CD4-positive, alpha-beta T cell (primary cell): ENCODE data around the gene DYRK1A. TPM values are rescaled to one million over a fixed set of nuclear protein-coding genes. Genes with fewer than 3 reads are reported as not detected.

Experiments used
- ATAC-seq: fragments of 200-7000 bp; cut with Tn5 transposase; one replicate; pipeline ENCODE4 v1.10.0; 2022; ENCODE audit warnings: mild to moderate bottlenecking; ENCODE audit not compliant: poor library complexity
- CTCF ChIA-PET: fragments of 350-600 bp; sonication (Branson Sonifier 250); formaldehyde crosslinking; loops from one replicate; lab custom pipeline; 2021; ENCODE audit warnings: antibody characterized with exemption, inconsistent platforms; lab: Charles Lee
- POLR2A ChIA-PET: fragments of 350-600 bp; sonication (Branson Sonifier 250); formaldehyde crosslinking; loops from one replicate; lab custom pipeline; 2021; ENCODE audit warnings: antibody characterized with exemption, inconsistent platforms; lab: Charles Lee
- DNase-seq, 14 experiments: peaks; one replicate each; pipeline ENCODE4 v3.0.0-alpha.2; 2013 to 2020; ENCODE audit warnings: mixed read lengths in 2 of 14
- H3K27ac ChIP-seq, 2 donors: one replicate each; pipeline versions ENCODE4 v1.5.1 to v1.7.0; 2013; ENCODE audit warnings: low read length in 2 of 2, low read depth in 1 of 2, mild to moderate bottlenecking in 1 of 2
- H3K27me3 ChIP-seq, 2 experiments: 1 replicate in 1 of 2; 2 replicates in 1 of 2; pipeline versions ENCODE4 v1.6.1 to v1.7.0; 2013; ENCODE audit warnings: low read length in 2 of 2, control low read depth in 1 of 2, mild to moderate bottlenecking in 1 of 2, moderate library complexity in 1 of 2; ENCODE audit not compliant: insufficient read depth in 2 of 2, control insufficient read depth in 1 of 2
- H3K36me3 ChIP-seq: one replicate; pipeline ENCODE4 v1.6.1; 2013; ENCODE audit warnings: low read length, control low read depth; ENCODE audit not compliant: insufficient read depth
- H3K4me1 ChIP-seq: one replicate; pipeline ENCODE4 v1.6.1; 2013; ENCODE audit warnings: low read length, control low read depth; ENCODE audit not compliant: insufficient read depth
- H3K4me3 ChIP-seq: one replicate; pipeline ENCODE4 v1.5.1; 2013; ENCODE audit warnings: mild to moderate bottlenecking, low read length, moderate library complexity
- H3K9me3 ChIP-seq, 2 experiments: 1 replicate in 1 of 2; 2 replicates in 1 of 2; pipeline versions ENCODE4 v1.6.1 to v1.7.0; 2013; ENCODE audit warnings: low read length in 2 of 2, mild to moderate bottlenecking in 2 of 2, control low read depth in 1 of 2, moderate library complexity in 1 of 2; ENCODE audit not compliant: control insufficient read depth in 1 of 2, insufficient read depth in 1 of 2
- H3K27ac Mint-ChIP-seq: one replicate; pipeline ENCODE4 v1.8.0; 2020; ENCODE audit warnings: mixed read lengths
- H3K27me3 Mint-ChIP-seq: one replicate; pipeline ENCODE4 v1.8.0; 2021; ENCODE audit warnings: mixed read lengths
- H3K36me3 Mint-ChIP-seq: one replicate; pipeline ENCODE4 v1.8.0; 2021; ENCODE audit warnings: low read depth, mixed read lengths
- H3K4me1 Mint-ChIP-seq: one replicate; pipeline ENCODE4 v1.8.0; 2021; ENCODE audit warnings: low read depth, mixed read lengths
- H3K4me3 Mint-ChIP-seq: one replicate; pipeline ENCODE4 v1.8.0; 2020; ENCODE audit warnings: mild to moderate bottlenecking, mixed read lengths
- H3K9me3 Mint-ChIP-seq: one replicate; pipeline ENCODE4 v1.8.0; 2020; ENCODE audit warnings: mixed read lengths
- intact Hi-C, 2 experiments: fragments of 100-400 bp; cut with DNase I in 1 of 2; cut with micrococcal nuclease in 1 of 2; formaldehyde crosslinking; loops; one replicate each; pipeline versions ENCODE4 v1.15.1 to v1.9.0; 2023 to 2025; cut with DNase I, micrococcal nuclease
- total RNA-seq, 174 experiments: library from RNA in 2 of 174; stranded (reverse) in 2 of 174; gene quantifications; one replicate each; pipeline ENCODE4 v1.2.3 and lab custom pipeline; 2021 to 2026
- TF ChIP-seq, protein P1 (sequence below): fragments of 200-600 bp; IDR thresholded peaks from one replicate; pipeline ENCODE4 v1.8.0; 2022; ENCODE audit warnings: antibody characterized with exemption, mild to moderate bottlenecking

DYRK1A gene
- total RNA-seq, 2 experiments from 2014 or later: 135 to 145 TPM

GRCh38 chr21:37532868-37533780, 166.6 kb downstream of the DYRK1A start:
- no peaks in the 10 kb centered on the region for H3K36me3 ChIP-seq
- H3K4me3 Mint-ChIP-seq: no peak overlapping the region
- CTCF ChIA-PET: interaction anchor here (1.8 kb wide), 1 partner anchor 31 kb away, joined by 6 read pairs; no protein-coding TSS in a partner anchor
- H3K27ac ChIP-seq: no peak overlapping the region
- no peaks in the 10 kb centered on the region for H3K4me1 Mint-ChIP-seq
- no peak for DNase-seq
- peaks cover 0 to 16% of the 10 kb centered on the region in 2 experiments for H3K9me3 ChIP-seq
- POLR2A ChIA-PET: no interaction called here
- no peaks in the 10 kb centered on the region for H3K4me1 ChIP-seq
- intact Hi-C loops: no loop called here
- no peaks in the 10 kb centered on the region for H3K36me3 Mint-ChIP-seq
- no peak for ATAC-seq
- peaks cover 33 to 41% of the 10 kb centered on the region in 2 experiments for H3K27me3 ChIP-seq
- no peak overlapping the region for H3K27ac Mint-ChIP-seq
- TF ChIP-seq, protein P1, sequence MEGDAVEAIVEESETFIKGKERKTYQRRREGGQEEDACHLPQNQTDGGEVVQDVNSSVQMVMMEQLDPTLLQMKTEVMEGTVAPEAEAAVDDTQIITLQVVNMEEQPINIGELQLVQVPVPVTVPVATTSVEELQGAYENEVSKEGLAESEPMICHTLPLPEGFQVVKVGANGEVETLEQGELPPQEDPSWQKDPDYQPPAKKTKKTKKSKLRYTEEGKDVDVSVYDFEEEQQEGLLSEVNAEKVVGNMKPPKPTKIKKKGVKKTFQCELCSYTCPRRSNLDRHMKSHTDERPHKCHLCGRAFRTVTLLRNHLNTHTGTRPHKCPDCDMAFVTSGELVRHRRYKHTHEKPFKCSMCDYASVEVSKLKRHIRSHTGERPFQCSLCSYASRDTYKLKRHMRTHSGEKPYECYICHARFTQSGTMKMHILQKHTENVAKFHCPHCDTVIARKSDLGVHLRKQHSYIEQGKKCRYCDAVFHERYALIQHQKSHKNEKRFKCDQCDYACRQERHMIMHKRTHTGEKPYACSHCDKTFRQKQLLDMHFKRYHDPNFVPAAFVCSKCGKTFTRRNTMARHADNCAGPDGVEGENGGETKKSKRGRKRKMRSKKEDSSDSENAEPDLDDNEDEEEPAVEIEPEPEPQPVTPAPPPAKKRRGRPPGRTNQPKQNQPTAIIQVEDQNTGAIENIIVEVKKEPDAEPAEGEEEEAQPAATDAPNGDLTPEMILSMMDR: no peak
- peaks cover 56% of the 10 kb centered on the region for H3K27me3 Mint-ChIP-seq
- no peak overlapping the region for H3K4me3 ChIP-seq
- peaks cover 2% of the 10 kb centered on the region for H3K9me3 Mint-ChIP-seq

GRCh38 chr21:37534431-37534830, 167.9 kb downstream of the DYRK1A start:
- ATAC-seq: no peak
- H3K27me3 ChIP-seq: peaks cover 33 to 41% of the 10 kb centered on the region in 2 experiments
- no peak overlapping the region for H3K4me3 Mint-ChIP-seq
- H3K36me3 Mint-ChIP-seq: no peaks in the 10 kb centered on the region
- peaks cover 0 to 16% of the 10 kb centered on the region in 2 experiments for H3K9me3 ChIP-seq
- peaks cover 2% of the 10 kb centered on the region for H3K9me3 Mint-ChIP-seq
- ChIA-PET POLR2A (no interaction called here), CTCF (no interaction called here)
- H3K36me3 ChIP-seq: no peaks in the 10 kb centered on the region
- H3K4me3 ChIP-seq: no peak overlapping the region
- no peaks in the 10 kb centered on the region for H3K4me1 ChIP-seq
- no peak overlapping the region for H3K27ac ChIP-seq
- peaks cover 66% of the 10 kb centered on the region for H3K27me3 Mint-ChIP-seq
- intact Hi-C loops: no loop called here
- DNase-seq: no peak
- no peak overlapping the region for H3K27ac Mint-ChIP-seq
- no peaks in the 10 kb centered on the region for H3K4me1 Mint-ChIP-seq
- TF ChIP-seq, protein P1: no peak

DNA sequence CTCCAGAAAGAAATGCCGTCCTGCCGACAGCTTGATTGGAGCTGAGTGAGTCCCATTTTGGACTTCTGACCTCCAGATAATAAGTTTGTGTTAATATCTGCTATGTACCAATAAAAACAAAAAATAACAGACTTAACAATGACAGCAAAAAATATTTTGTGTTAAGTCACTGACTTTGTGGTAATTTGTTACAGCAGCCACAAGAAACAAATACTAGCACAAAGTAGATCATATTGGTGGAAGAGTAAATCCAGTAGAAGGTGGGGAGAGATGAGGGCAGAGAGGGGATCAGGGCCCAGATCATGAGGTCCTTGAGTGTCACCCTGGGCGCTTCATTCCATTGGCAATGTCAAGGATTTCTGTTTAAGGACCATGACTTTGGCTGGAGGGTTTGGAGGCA, 168.6 kb downstream of the DYRK1A start:
- Histone ChIP-seq H3K4me3 (no peak overlapping the region), H3K9me3 (peaks cover 0 to 13% of the 10 kb centered on the region in 2 experiments), H3K27me3 (peaks cover 33 to 41% of the 10 kb centered on the region in 2 experiments), H3K27ac (no peak overlapping the region), H3K4me1 (no peaks in the 10 kb centered on the region), H3K36me3 (no peaks in the 10 kb centered on the region)
- no peak overlapping the region for H3K4me3 Mint-ChIP-seq
- CTCF ChIA-PET: no interaction called here
- H3K27me3 Mint-ChIP-seq: peaks cover 68% of the 10 kb centered on the region
- peaks cover 2% of the 10 kb centered on the region for H3K9me3 Mint-ChIP-seq
- H3K4me1 Mint-ChIP-seq: no peaks in the 10 kb centered on the region
- H3K27ac Mint-ChIP-seq: no peak overlapping the region
- intact Hi-C loops: no loop called here
- POLR2A ChIA-PET: no interaction called here
- TF ChIP-seq, protein P1: no peak
- ATAC-seq (no peak), DNase-seq (no peak)
- H3K36me3 Mint-ChIP-seq: no peaks in the 10 kb centered on the region
